ENCODE data around the gene TLE5. TPM values are rescaled to one million over a fixed set of nuclear protein-coding genes. Genes with fewer than 3 reads are reported as not detected.

TLE5 gene
- total RNA-seq, 3 donors from 2014 or later = 427 to 664 (median 556) TPM

- ATAC-seq (peak; percentile 75), DNase-seq (no peak)
- TF ChIP-seq CTCF (IDR thresholded peaks at IDR 0.05) = no peak
- Histone ChIP-seq H3K36me3 (ENCODE audit: low read depth) (no peaks in the 10 kb centered on the region), H3K4me1 (ENCODE audit: low read depth) (peaks cover 10% of the 10 kb centered on the region), H3K4me3 (no peak overlapping the region), H3K9me3 (no peaks in the 10 kb centered on the region)
- intact Hi-C loops (cut with DNase I, micrococcal nuclease) = no loop called here
Observed at GRCh38 chr19:3073159-3073563, 10.9 kb upstream of the TLE5 start.

GRCh38 chr19:3071768-3072167, 9.5 kb upstream of the TLE5 start:
- H3K9me3 ChIP-seq = no peaks in the 10 kb centered on the region
- ATAC-seq (no peak), DNase-seq (no peak)
- H3K4me1 ChIP-seq (ENCODE audit: low read depth) = peaks cover 10% of the 10 kb centered on the region
- no peaks in the 10 kb centered on the region for H3K36me3 ChIP-seq (ENCODE audit: low read depth)
- no peak overlapping the region for H3K4me3 ChIP-seq
- no peak for TF ChIP-seq CTCF (IDR thresholded peaks at IDR 0.05)
- intact Hi-C loops (cut with DNase I, micrococcal nuclease) = no loop called here

DNA sequence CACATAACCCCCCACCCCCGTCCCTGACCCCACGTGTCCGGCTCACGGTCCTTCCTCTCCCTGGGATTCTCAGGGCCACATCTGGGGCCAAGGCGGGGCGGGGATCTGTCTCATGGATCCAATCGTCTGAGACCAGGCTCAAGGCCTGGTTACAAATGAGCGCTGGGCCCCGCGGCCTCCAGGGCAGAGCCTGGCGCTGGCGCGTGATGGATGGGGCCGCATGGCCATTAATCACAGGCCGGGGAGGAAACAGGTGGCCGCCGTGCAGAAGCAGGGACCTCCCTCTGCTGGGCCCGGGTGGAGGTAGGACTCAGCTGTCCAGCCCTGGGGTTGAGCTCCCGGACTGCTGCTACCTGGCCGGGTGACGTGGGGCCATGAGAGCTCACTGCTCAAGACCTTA, 5.8 kb upstream of the TLE5 start:
- ATAC-seq = no peak
- Histone ChIP-seq H3K4me3 (no peak overlapping the region), H3K4me1 (ENCODE audit: low read depth) (peaks cover 7% of the 10 kb centered on the region), H3K9me3 (no peaks in the 10 kb centered on the region), H3K36me3 (ENCODE audit: low read depth) (no peaks in the 10 kb centered on the region)
- intact Hi-C loops (cut with DNase I, micrococcal nuclease) = no loop called here
- no peak for TF ChIP-seq CTCF (IDR thresholded peaks at IDR 0.05)
- no peak for DNase-seq

DNA sequence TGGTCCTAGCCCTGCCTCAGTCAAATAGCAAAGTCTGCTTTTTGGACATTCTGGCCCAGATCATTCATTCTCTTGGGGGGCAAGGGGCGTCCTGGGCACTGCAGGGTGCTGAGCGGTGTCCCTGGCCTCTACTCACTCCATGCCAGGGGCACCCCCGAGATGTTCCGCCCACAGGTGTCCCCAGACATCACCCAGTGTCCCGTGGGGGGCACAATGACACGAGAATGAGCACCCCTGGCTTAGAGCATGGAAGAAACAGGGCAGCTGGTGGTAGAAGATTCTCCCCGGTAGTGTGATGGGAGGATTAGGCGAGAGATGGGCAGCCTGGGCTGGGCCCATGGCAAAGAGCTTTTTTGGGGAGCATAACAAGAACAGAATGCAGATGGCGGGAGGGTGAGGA, 5.3 kb upstream of the TLE5 start:
- no peaks in the 10 kb centered on the region for H3K36me3 ChIP-seq (ENCODE audit: low read depth)
- H3K4me3 ChIP-seq = no peak overlapping the region
- peaks cover 10% of the 10 kb centered on the region for H3K4me1 ChIP-seq (ENCODE audit: low read depth)
- TF ChIP-seq CTCF (IDR thresholded peaks at IDR 0.05) = no peak
- DNase-seq = no peak
- no peaks in the 10 kb centered on the region for H3K9me3 ChIP-seq
- no peak for ATAC-seq
- intact Hi-C loops (cut with DNase I, micrococcal nuclease) = no loop called here

GRCh38 chr19:3066482-3067049, 4.3 kb upstream of the TLE5 start:
- no peak for ATAC-seq

More at GRCh38 chr19:3066482-3067049, 4.3 kb upstream of the TLE5 start:
- H3K4me3 ChIP-seq = no peak overlapping the region
- H3K4me1 ChIP-seq (ENCODE audit: low read depth) = peaks cover 10% of the 10 kb centered on the region
- no peak for TF ChIP-seq CTCF (IDR thresholded peaks at IDR 0.05)
- H3K36me3 ChIP-seq (ENCODE audit: low read depth) = no peaks in the 10 kb centered on the region
- no peaks in the 10 kb centered on the region for H3K9me3 ChIP-seq
- intact Hi-C loops (cut with DNase I, micrococcal nuclease) = no loop called here
- DNase-seq = no peak

Data from mucosa of descending colon (tissue), 3 donors.